ENCODE data around the gene CREBL2. TPM values are rescaled to one million over a fixed set of nuclear protein-coding genes. Genes with fewer than 3 reads are reported as not detected.

The CREBL2 gene
- total RNA-seq, 1 experiment from 2014 or later = 18.3 TPM

- Histone ChIP-seq H2BK15ac (ENCODE audit: low read depth, low read length) (no peak overlapping the region), H4K20me1 (ENCODE audit: control insufficient read depth, insufficient read depth, insufficient read length) (no peaks in the 10 kb centered on the region), H3K14ac (ENCODE audit: insufficient read depth, low read length) (no peak overlapping the region), H4K91ac (ENCODE audit: insufficient read length, low read depth, low read length) (no peak overlapping the region), H3K23me2 (ENCODE audit: insufficient read length, low read depth, low read length, poor library complexity, severe bottlenecking) (no peaks in the 10 kb centered on the region), H4K5ac (ENCODE audit: insufficient read length, low read depth, low read length) (no peak overlapping the region), H2BK20ac (ENCODE audit: low read depth, low read length, poor library complexity, severe bottlenecking) (no peak overlapping the region), H3K4me2 (ENCODE audit: insufficient read depth, insufficient read length, low read length) (no peak overlapping the region), H2BK5ac (ENCODE audit: insufficient read length, low read length) (no peak overlapping the region), H2AK5ac (ENCODE audit: insufficient read length, low read length) (no peak overlapping the region), H3K9me3 (ENCODE audit: control insufficient read depth, low read depth, low read length) (no peaks in the 10 kb centered on the region), H3K9ac (ENCODE audit: extremely low read depth, insufficient read length, low read length) (no peak overlapping the region), H3K56ac (ENCODE audit: insufficient read length, low read depth, low read length) (no peak overlapping the region), H2AFZ (ENCODE audit: low read length) (no peak overlapping the region), H3K27me3 (ENCODE audit: insufficient read depth, low read length) (no peaks in the 10 kb centered on the region), H3K79me2 (ENCODE audit: insufficient read depth, low read length) (no peaks in the 10 kb centered on the region), H4K8ac (replicated peaks; ENCODE audit: insufficient read length, low read depth, low read length) (no peak overlapping the region), H3K79me1 (ENCODE audit: insufficient read depth, low read depth, low read length, poor library complexity, severe bottlenecking) (no peaks in the 10 kb centered on the region), H2BK120ac (ENCODE audit: low read depth, low read length, poor library complexity, severe bottlenecking) (no peak overlapping the region), H2BK12ac (ENCODE audit: insufficient read length, low read depth, low read length) (peak overlapping the region; percentile 33), H3K4ac (ENCODE audit: low read depth, low read length) (no peak overlapping the region), H3K27ac (ENCODE audit: insufficient read length, low read depth, low read length) (peak overlapping the region; percentile 68), H3K18ac (ENCODE audit: insufficient read length, low read depth, low read length) (no peak overlapping the region), H3T11ph (ENCODE audit: low read length) (no peak overlapping the region), H3K23ac (ENCODE audit: insufficient read length, low read depth, low read length) (no peak overlapping the region), H3K4me1 (ENCODE audit: insufficient read depth, low read length) (peaks cover 5% of the 10 kb centered on the region; the same call in 1 of the 2 replicates)
- H3K27me3 Mint-ChIP-seq (ENCODE audit: low read depth) = no peaks in the 10 kb centered on the region
- no CpG with 5 or more reads among the region's 3 CpGs for WGBS (ENCODE audit: extremely low coverage, insufficient read length, low lambda C conversion rate)
- TF ChIP-seq CTCF (conservative IDR thresholded peaks at IDR 0.05) = no peak
- no peak for DNase-seq
- H3K9me3 Mint-ChIP-seq = no peaks in the 10 kb centered on the region; a peak in 1 of 5 replicates
- peaks cover 63 to 67% of the 10 kb centered on the region in 2 experiments for H3K4me1 Mint-ChIP-seq
- H3K36me3 Mint-ChIP-seq (ENCODE audit: insufficient read depth in 1 of 3, low read depth in 3 of 3) = peaks cover 14 to 35% (median 31%) of the 10 kb centered on the region in 3 experiments
- no peak overlapping the region for H3K4me3 Mint-ChIP-seq
- peak overlapping the region; percentile 46 to 98 (median 87); a peak in 5 of 7 replicates for H3K27ac Mint-ChIP-seq
These were observed 48.5 kb downstream of the CREBL2 start for GRCh38 chr12:12660201-12660600.
